ENCODE results near the gene ARHGAP12.

Gene ARHGAP12

DNA sequence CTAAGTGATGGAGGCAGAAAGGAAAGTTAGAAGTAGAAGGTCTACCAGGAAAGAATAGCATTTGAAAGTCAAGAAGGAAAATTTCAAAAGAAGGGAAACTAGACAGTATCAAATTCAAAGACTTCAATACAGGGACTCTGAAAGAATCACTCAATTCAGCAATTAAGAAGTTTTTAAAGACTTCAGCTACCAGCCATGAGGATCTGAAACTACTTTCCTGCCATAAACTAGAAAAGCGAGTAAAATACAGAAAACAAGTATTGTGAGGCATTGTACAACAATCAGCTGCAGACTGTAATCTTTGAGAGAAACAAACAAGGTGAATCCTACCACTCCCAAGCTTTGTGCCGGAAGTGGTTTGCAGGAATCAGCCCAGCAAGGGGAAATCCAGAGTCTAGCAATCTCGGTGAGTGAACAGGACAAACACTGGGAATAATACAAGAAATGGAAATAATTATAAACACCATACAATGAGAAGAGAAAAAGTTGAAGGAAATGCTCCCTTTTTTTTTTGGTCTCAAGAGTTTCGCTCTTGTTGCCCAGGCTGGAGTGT, 62.4 kb downstream of the ARHGAP12 start:
- H3K4me1 Mint-ChIP-seq (ENCODE audit: low read depth), result peaks cover 4% of the 10 kb centered on the region
- H3K36me3 Mint-ChIP-seq (ENCODE audit: low read depth), result no peaks in the 10 kb centered on the region
- no peak for DNase-seq (ENCODE audit: low spot score)
- peaks cover 4% of the 10 kb centered on the region for H3K27me3 Mint-ChIP-seq (ENCODE audit: low read depth)
- H3K9me3 Mint-ChIP-seq, result no peaks in the 10 kb centered on the region
- H3K27ac Mint-ChIP-seq, result no peak overlapping the region
- no peak overlapping the region for H3K4me3 Mint-ChIP-seq

- Mint-ChIP-seq H3K27me3 (ENCODE audit: low read depth) (peaks cover 4% of the 10 kb centered on the region), H3K27ac (no peak overlapping the region), H3K9me3 (no peaks in the 10 kb centered on the region), H3K4me1 (ENCODE audit: low read depth) (peaks cover 4% of the 10 kb centered on the region), H3K36me3 (ENCODE audit: low read depth) (no peaks in the 10 kb centered on the region), H3K4me3 (no peak overlapping the region)
- DNase-seq (ENCODE audit: low spot score), result no peak
Observed at GRCh38 chr10:31864834-31865518, 63.7 kb downstream of the ARHGAP12 start.

DNA sequence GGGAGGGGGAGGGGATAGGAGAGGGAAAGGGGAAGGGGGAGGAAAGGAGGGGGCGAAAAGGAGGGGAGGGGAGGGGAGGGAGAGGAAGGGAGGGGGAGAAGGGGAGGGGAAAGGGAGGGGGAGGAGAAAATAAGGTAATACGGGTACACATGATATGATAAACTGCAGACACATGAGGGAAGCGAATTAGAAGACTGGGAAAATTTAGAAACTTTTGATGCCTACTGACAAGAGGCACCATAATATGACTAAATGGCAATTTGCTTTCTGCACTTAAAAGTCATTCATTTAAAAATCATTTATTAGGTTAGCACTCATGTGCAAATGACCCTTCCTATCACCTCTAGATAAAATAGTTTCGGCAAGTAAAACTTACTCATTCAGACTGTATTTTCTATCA, 73.6 kb downstream of the ARHGAP12 start:
- Mint-ChIP-seq H3K4me3 (no peak overlapping the region), H3K27ac (no peak overlapping the region)

DNA sequence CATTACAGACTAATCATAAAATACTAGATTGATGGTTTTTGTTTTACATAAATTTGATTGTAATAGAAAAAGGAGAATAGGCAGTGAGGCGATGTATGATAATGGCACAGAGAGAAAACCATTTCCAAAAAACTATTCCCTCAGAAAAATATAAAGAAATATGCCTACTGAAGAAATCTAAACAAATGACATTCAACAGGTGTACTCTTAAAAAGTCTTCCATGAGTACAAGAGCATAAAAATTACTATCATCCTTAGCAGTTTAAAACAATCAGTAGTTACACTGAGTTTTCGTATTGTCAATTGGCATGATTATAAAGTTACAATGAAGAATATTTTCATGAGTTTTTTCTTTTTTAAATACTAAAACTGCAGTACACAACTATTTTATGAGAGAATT, 75.0 kb downstream of the ARHGAP12 start:
- no peaks in the 10 kb centered on the region for H3K9me3 Mint-ChIP-seq
- no peak overlapping the region for H3K27ac Mint-ChIP-seq
- peaks cover 4% of the 10 kb centered on the region for H3K4me1 Mint-ChIP-seq (ENCODE audit: low read depth)
- H3K27me3 Mint-ChIP-seq (ENCODE audit: low read depth), result no peaks in the 10 kb centered on the region
- no peak overlapping the region for H3K4me3 Mint-ChIP-seq
- DNase-seq (ENCODE audit: low spot score), result no peak
- H3K36me3 Mint-ChIP-seq (ENCODE audit: low read depth), result no peaks in the 10 kb centered on the region

More for the DNA sequence above, 73.6 kb downstream of the ARHGAP12 start:
- DNase-seq (ENCODE audit: low spot score), result no peak
- peaks cover 4% of the 10 kb centered on the region for H3K4me1 Mint-ChIP-seq (ENCODE audit: low read depth)
- no peaks in the 10 kb centered on the region for H3K36me3 Mint-ChIP-seq (ENCODE audit: low read depth)
- H3K9me3 Mint-ChIP-seq, result no peaks in the 10 kb centered on the region
- no peaks in the 10 kb centered on the region for H3K27me3 Mint-ChIP-seq (ENCODE audit: low read depth)

DNA sequence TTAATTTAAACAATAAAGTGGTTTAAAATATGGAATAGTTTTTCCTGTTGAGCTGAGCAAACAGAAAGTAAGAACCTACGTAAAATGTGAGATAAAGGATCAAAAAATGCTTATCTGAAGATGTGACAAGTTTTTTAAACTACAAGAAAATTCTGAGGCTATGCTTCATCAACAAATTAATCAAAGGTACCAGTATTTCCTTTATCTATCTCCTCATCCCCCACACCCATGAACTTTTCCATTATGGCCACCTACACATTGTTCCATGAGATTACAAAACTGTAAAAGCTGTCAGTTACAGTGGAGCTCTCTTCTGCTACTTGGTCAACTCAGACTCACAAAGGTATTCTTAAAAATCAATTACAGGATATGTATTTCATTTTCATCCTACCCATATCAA, 77.4 kb downstream of the ARHGAP12 start:
- no peaks in the 10 kb centered on the region for H3K9me3 Mint-ChIP-seq
- H3K4me1 Mint-ChIP-seq (ENCODE audit: low read depth), result peaks cover 2% of the 10 kb centered on the region
- no peaks in the 10 kb centered on the region for H3K27me3 Mint-ChIP-seq (ENCODE audit: low read depth)
- H3K4me3 Mint-ChIP-seq, result no peak overlapping the region
- DNase-seq (ENCODE audit: low spot score), result no peak
- H3K27ac Mint-ChIP-seq, result no peak overlapping the region
- H3K36me3 Mint-ChIP-seq (ENCODE audit: low read depth), result no peaks in the 10 kb centered on the region

DNA sequence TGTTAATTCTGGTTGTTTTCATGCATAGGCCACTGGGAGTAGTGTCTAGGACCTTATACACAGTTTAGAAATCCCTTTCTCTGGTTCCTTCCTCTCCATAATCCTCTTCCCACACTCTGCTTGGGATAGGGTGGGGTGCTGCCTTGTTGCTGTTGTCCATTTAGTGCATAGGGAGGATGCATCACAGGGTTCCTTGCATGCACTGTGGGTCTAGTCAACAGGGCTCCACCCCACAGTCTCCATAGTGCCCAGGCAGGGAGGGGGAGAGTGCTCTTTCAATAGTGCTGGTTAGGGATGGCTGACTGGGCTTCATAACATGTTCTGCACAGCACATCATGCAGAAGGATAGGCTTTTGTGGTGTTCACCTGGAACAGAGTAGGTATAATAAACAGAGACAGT, 81.1 kb downstream of the ARHGAP12 start:
- no peak for DNase-seq (ENCODE audit: low spot score)
- Mint-ChIP-seq H3K4me3 (no peak overlapping the region), H3K9me3 (no peaks in the 10 kb centered on the region), H3K27me3 (ENCODE audit: low read depth) (peaks cover 2% of the 10 kb centered on the region), H3K4me1 (ENCODE audit: low read depth) (peaks cover 2% of the 10 kb centered on the region), H3K36me3 (ENCODE audit: low read depth) (no peaks in the 10 kb centered on the region), H3K27ac (no peak overlapping the region)

DNA sequence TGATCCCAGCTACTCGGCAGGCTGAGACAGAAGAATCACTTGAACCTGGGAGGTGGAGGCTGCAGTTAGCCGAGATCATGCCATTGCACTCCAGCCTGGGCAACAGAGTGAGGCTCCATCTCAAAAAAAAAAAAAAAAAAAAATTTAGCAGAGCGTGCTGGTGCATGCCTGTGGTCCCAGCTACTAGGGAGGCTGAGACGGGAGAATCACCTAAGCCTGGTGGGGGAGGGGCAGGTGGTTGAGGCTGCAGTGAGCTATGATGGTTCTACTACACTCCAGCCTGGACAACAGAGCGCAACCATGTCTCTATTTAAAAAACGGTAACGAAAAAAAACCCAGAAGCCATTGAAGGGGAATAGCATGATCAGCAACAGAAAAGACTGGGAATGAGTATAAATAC, 89.9 kb downstream of the ARHGAP12 start:
- Mint-ChIP-seq H3K4me1 (ENCODE audit: low read depth) (no peaks in the 10 kb centered on the region), H3K9me3 (no peaks in the 10 kb centered on the region), H3K36me3 (ENCODE audit: low read depth) (no peaks in the 10 kb centered on the region), H3K27me3 (ENCODE audit: low read depth) (no peaks in the 10 kb centered on the region), H3K27ac (no peak overlapping the region), H3K4me3 (no peak overlapping the region)
- DNase-seq (ENCODE audit: low spot score), result no peak

GRCh38 chr10:31838065-31838464, 90.6 kb downstream of the ARHGAP12 start:
- Mint-ChIP-seq H3K4me1 (ENCODE audit: low read depth) (no peaks in the 10 kb centered on the region), H3K4me3 (no peak overlapping the region), H3K27me3 (ENCODE audit: low read depth) (no peaks in the 10 kb centered on the region), H3K27ac (no peak overlapping the region), H3K36me3 (ENCODE audit: low read depth) (no peaks in the 10 kb centered on the region), H3K9me3 (no peaks in the 10 kb centered on the region)
- no peak for DNase-seq (ENCODE audit: low spot score)

- DNase-seq (ENCODE audit: low spot score), result no peak
- H3K4me3 Mint-ChIP-seq, result no peak overlapping the region
- H3K9me3 Mint-ChIP-seq, result no peaks in the 10 kb centered on the region
- H3K36me3 Mint-ChIP-seq (ENCODE audit: low read depth), result no peaks in the 10 kb centered on the region
- H3K27ac Mint-ChIP-seq, result no peak overlapping the region
- no peaks in the 10 kb centered on the region for H3K4me1 Mint-ChIP-seq (ENCODE audit: low read depth)
- no peaks in the 10 kb centered on the region for H3K27me3 Mint-ChIP-seq (ENCODE audit: low read depth)
Observed at GRCh38 chr10:31836569-31837406, 91.8 kb downstream of the ARHGAP12 start.

- Mint-ChIP-seq H3K9me3 (no peaks in the 10 kb centered on the region), H3K36me3 (ENCODE audit: low read depth) (no peaks in the 10 kb centered on the region), H3K27me3 (ENCODE audit: low read depth) (no peaks in the 10 kb centered on the region), H3K27ac (no peak overlapping the region), H3K4me3 (no peak overlapping the region), H3K4me1 (ENCODE audit: low read depth) (no peaks in the 10 kb centered on the region)
- DNase-seq (ENCODE audit: low spot score), result no peak
Observed at GRCh38 chr10:31833753-31834152, 94.9 kb downstream of the ARHGAP12 start.

- H3K9me3 Mint-ChIP-seq, result no peaks in the 10 kb centered on the region
- H3K4me3 Mint-ChIP-seq, result no peak overlapping the region
- no peak overlapping the region for H3K27ac Mint-ChIP-seq
- H3K4me1 Mint-ChIP-seq (ENCODE audit: low read depth), result no peaks in the 10 kb centered on the region
- no peaks in the 10 kb centered on the region for H3K36me3 Mint-ChIP-seq (ENCODE audit: low read depth)
- DNase-seq (ENCODE audit: low spot score), result no peak
- H3K27me3 Mint-ChIP-seq (ENCODE audit: low read depth), result no peaks in the 10 kb centered on the region
Observed at GRCh38 chr10:31832261-31832660, 96.4 kb downstream of the ARHGAP12 start.

DNA sequence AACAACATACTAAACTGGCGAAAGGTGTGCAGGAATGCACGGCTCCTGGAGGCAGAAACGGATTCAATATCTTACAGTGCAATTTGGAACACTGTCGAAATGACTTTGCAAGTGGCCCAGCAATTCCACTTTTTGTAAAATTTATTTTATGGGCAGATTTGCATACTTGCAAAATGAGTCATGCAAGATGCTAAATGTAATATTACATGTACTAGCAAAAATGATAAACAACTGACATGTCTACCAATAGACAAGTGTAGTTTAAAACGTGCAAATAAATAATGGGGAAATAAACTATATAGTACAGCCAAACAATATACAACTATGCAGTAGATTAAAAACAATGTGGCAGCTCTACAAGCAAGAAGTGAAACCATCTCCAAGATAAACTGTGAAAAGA, 97.7 kb downstream of the ARHGAP12 start:
- no peaks in the 10 kb centered on the region for H3K9me3 Mint-ChIP-seq
- no peak for DNase-seq (ENCODE audit: low spot score)
- no peaks in the 10 kb centered on the region for H3K4me1 Mint-ChIP-seq (ENCODE audit: low read depth)
- no peaks in the 10 kb centered on the region for H3K27me3 Mint-ChIP-seq (ENCODE audit: low read depth)
- H3K4me3 Mint-ChIP-seq, result no peak overlapping the region
- H3K36me3 Mint-ChIP-seq (ENCODE audit: low read depth), result no peaks in the 10 kb centered on the region
- H3K27ac Mint-ChIP-seq, result no peak overlapping the region

- no peaks in the 10 kb centered on the region for H3K27me3 Mint-ChIP-seq (ENCODE audit: low read depth)
- no peaks in the 10 kb centered on the region for H3K9me3 Mint-ChIP-seq
- no peaks in the 10 kb centered on the region for H3K36me3 Mint-ChIP-seq (ENCODE audit: low read depth)
- H3K4me3 Mint-ChIP-seq, result no peak overlapping the region
- no peaks in the 10 kb centered on the region for H3K4me1 Mint-ChIP-seq (ENCODE audit: low read depth)
- no peak overlapping the region for H3K27ac Mint-ChIP-seq
- DNase-seq (ENCODE audit: low spot score), result no peak
Observed at GRCh38 chr10:31829776-31830175, 98.9 kb downstream of the ARHGAP12 start.

- no peaks in the 10 kb centered on the region for H3K27me3 Mint-ChIP-seq (ENCODE audit: low read depth)
- H3K27ac Mint-ChIP-seq, result no peak overlapping the region
- DNase-seq (ENCODE audit: low spot score), result no peak
- no peaks in the 10 kb centered on the region for H3K36me3 Mint-ChIP-seq (ENCODE audit: low read depth)
- H3K9me3 Mint-ChIP-seq, result no peaks in the 10 kb centered on the region
- no peaks in the 10 kb centered on the region for H3K4me1 Mint-ChIP-seq (ENCODE audit: low read depth)
- no peak overlapping the region for H3K4me3 Mint-ChIP-seq
Observed at GRCh38 chr10:31823358-31823757, 105.3 kb downstream of the ARHGAP12 start.
